Esophagus squamous epithelium (tissue), 5 donors: Measurements from ENCODE around the gene CAB39L. TPM values are rescaled to one million over a fixed set of nuclear protein-coding genes. Genes with fewer than 3 reads are reported as not detected.

Source experiments
- DNase-seq: peaks from one replicate; lab custom pipeline; 2025; lab: John Stamatoyannopoulos, UW
- H3K27ac ChIP-seq, 4 donors: fragments of 200-600 bp; sonication (generic); one replicate each; pipeline ENCODE4 v1.5.1; 2016 to 2019; ENCODE audit warnings: mild to moderate bottlenecking in 1 of 4
- H3K27me3 ChIP-seq, 4 donors: fragments of 200-600 bp; sonication (generic); 1 replicate in 3 of 4; 2 replicates in 1 of 4; pipeline versions ENCODE4 v1.5.1 to v1.6.0; 2017 to 2021; ENCODE audit warnings: antibody characterized with exemption in 1 of 4
- H3K36me3 ChIP-seq, 3 donors: fragments of 200-600 bp; sonication (generic); one replicate each; pipeline ENCODE4 v1.5.1; 2016 to 2019
- H3K4me1 ChIP-seq, 3 donors: fragments of 200-600 bp; sonication (generic); one replicate each; pipeline ENCODE4 v1.5.1; 2017 to 2019
- H3K4me3 ChIP-seq, 4 donors: fragments of 200-600 bp; sonication (generic); 1 replicate in 3 of 4; 2 replicates in 1 of 4; pipeline ENCODE4 v1.5.1; 2016 to 2019; ENCODE audit warnings: mild to moderate bottlenecking in 2 of 4, moderate library complexity in 1 of 4
- H3K9me3 ChIP-seq, 3 donors: fragments of 200-600 bp; sonication (generic); one replicate each; pipeline ENCODE4 v1.5.1; 2016 to 2019
- CTCF ChIP-seq, 6 experiments: fragments of 450-650 bp in 4 of 6; fragments of 200-600 bp in 2 of 6; sonication (generic) in 2 of 6; IDR thresholded peaks; one replicate each; pipeline ENCODE4 v1.5.1; 2016 to 2019; ENCODE audit warnings: antibody characterized with exemption in 6 of 6, mild to moderate bottlenecking in 4 of 6, moderate library complexity in 4 of 6
- POLR2A ChIP-seq, 4 donors: fragments of 450-650 bp; IDR thresholded peaks; one replicate each; pipeline ENCODE4 v1.6.1; 2017; ENCODE audit warnings: antibody characterized with exemption in 4 of 4, mild to moderate bottlenecking in 4 of 4, moderate library complexity in 3 of 4
- WGBS, 2 donors: methylation state at CpG; one replicate each; pipeline ENCODE4 v1.1.5; 2018; 5-methylcytosine and 5-hydroxymethylcytosine counted together
- intact Hi-C: fragments of 100-400 bp; cut with DNase I; formaldehyde crosslinking; loops from one replicate; pipeline ENCODE4 v1.15.0; 2022
- total RNA-seq, 4 donors: library from RNA; depleted of rRNA; stranded (reverse); fragments of >200 nt; gene quantifications; one replicate each; pipeline ENCODE4 v1.1.0, GENCODE V29; 2016
- donor health status: DM: yes; HTN: yes; CAD: no.

Gene CAB39L
- total RNA-seq, 4 donors from 2014 or later, result 16.9 to 29.2 (median 21.2) TPM

- H3K36me3 ChIP-seq, result peaks cover 0 to 10% (median 0%) of the 10 kb centered on the region in 3 donors
- no peak for DNase-seq
- peaks cover 4 to 34% (median 5%) of the 10 kb centered on the region in 3 donors for H3K4me1 ChIP-seq
- intact Hi-C loops, result no loop called here
- no peaks in the 10 kb centered on the region for H3K27me3 ChIP-seq
- TF ChIP-seq CTCF (IDR thresholded peaks at IDR 0.05), result no peak
- TF ChIP-seq POLR2A (IDR thresholded peaks at IDR 0.05), result no peak
- H3K4me3 ChIP-seq, result no peak overlapping the region
- H3K27ac ChIP-seq, result no peak overlapping the region
- H3K9me3 ChIP-seq, result no peaks in the 10 kb centered on the region
- 58 to 73% methylated on average over 2 of the region's 2 CpGs for WGBS, 2 donors
Observed at GRCh38 chr13:49373716-49374115, 70.1 kb downstream of the CAB39L start.

GRCh38 chr13:49371943-49372613 lies 71.8 kb downstream of the CAB39L start:
- no peaks in the 10 kb centered on the region for H3K9me3 ChIP-seq
- no peak overlapping the region for H3K4me3 ChIP-seq
- TF ChIP-seq POLR2A (IDR thresholded peaks at IDR 0.05), result no peak
- TF ChIP-seq CTCF (IDR thresholded peaks at IDR 0.05), result no peak
- no peak for DNase-seq
- no peaks in the 10 kb centered on the region for H3K27me3 ChIP-seq
- no peak overlapping the region for H3K27ac ChIP-seq
- WGBS, 2 donors, result 34 to 58% methylated on average over 4 of the region's 4 CpGs
- intact Hi-C loops, result no loop called here
- H3K36me3 ChIP-seq, result peaks cover 0 to 10% (median 0%) of the 10 kb centered on the region in 3 donors
- peaks cover 5 to 48% (median 15%) of the 10 kb centered on the region in 3 donors for H3K4me1 ChIP-seq

GRCh38 chr13:49370371-49370770 lies 73.5 kb downstream of the CAB39L start:
- intact Hi-C loops, result no loop called here
- Histone ChIP-seq H3K27me3 (no peaks in the 10 kb centered on the region), H3K27ac (no peak overlapping the region), H3K4me3 (no peak overlapping the region), H3K4me1 (peaks cover 5 to 45% (median 15%) of the 10 kb centered on the region in 3 donors), H3K9me3 (no peaks in the 10 kb centered on the region), H3K36me3 (peaks cover 0 to 2% (median 0%) of the 10 kb centered on the region in 3 donors)
- WGBS, 2 donors, result 79 to 84% methylated on average over 2 of the region's 2 CpGs
- TF ChIP-seq POLR2A (IDR thresholded peaks at IDR 0.05) (no peak), CTCF (IDR thresholded peaks at IDR 0.05) (no peak)
- no peak for DNase-seq

- WGBS, 2 donors, result 93 to 99% methylated on average over 4 of the region's 4 CpGs
- Histone ChIP-seq H3K27me3 (no peaks in the 10 kb centered on the region), H3K4me1 (peaks cover 5 to 41% (median 15%) of the 10 kb centered on the region in 3 donors), H3K36me3 (no peaks in the 10 kb centered on the region), H3K9me3 (no peaks in the 10 kb centered on the region), H3K4me3 (no peak overlapping the region), H3K27ac (no peak overlapping the region)
- TF ChIP-seq CTCF (IDR thresholded peaks at IDR 0.05) (no peak), POLR2A (IDR thresholded peaks at IDR 0.05) (no peak)
- intact Hi-C loops, result no loop called here
- DNase-seq, result no peak
Observed at GRCh38 chr13:49369866-49370265, 74.0 kb downstream of the CAB39L start.

- no peaks in the 10 kb centered on the region for H3K9me3 ChIP-seq
- H3K27ac ChIP-seq, result peak overlapping the region in 1 of 4 donors; percentile 39
- TF ChIP-seq POLR2A (IDR thresholded peaks at IDR 0.05) (no peak), CTCF (IDR thresholded peaks at IDR 0.05) (no peak)
- H3K4me3 ChIP-seq, result no peak overlapping the region
- WGBS, 2 donors, result 82 to 84% methylated on average over 2 of the region's 2 CpGs
- peaks cover 5 to 35% (median 15%) of the 10 kb centered on the region in 3 donors for H3K4me1 ChIP-seq
- DNase-seq, result no peak
- intact Hi-C loops, result no loop called here
- peaks cover 0 to 8% (median 0%) of the 10 kb centered on the region in 3 donors for H3K36me3 ChIP-seq
- H3K27me3 ChIP-seq, result no peaks in the 10 kb centered on the region
Observed at GRCh38 chr13:49368688-49369087, 75.2 kb downstream of the CAB39L start.
